ENCODE results near the gene ZNF618.
"Not testable (repeated sequence)": the region's sequence is repeated elsewhere in the genome, so short reads cannot be mapped to it uniquely, and the experiment has no call there.

Gene ZNF618

DNA sequence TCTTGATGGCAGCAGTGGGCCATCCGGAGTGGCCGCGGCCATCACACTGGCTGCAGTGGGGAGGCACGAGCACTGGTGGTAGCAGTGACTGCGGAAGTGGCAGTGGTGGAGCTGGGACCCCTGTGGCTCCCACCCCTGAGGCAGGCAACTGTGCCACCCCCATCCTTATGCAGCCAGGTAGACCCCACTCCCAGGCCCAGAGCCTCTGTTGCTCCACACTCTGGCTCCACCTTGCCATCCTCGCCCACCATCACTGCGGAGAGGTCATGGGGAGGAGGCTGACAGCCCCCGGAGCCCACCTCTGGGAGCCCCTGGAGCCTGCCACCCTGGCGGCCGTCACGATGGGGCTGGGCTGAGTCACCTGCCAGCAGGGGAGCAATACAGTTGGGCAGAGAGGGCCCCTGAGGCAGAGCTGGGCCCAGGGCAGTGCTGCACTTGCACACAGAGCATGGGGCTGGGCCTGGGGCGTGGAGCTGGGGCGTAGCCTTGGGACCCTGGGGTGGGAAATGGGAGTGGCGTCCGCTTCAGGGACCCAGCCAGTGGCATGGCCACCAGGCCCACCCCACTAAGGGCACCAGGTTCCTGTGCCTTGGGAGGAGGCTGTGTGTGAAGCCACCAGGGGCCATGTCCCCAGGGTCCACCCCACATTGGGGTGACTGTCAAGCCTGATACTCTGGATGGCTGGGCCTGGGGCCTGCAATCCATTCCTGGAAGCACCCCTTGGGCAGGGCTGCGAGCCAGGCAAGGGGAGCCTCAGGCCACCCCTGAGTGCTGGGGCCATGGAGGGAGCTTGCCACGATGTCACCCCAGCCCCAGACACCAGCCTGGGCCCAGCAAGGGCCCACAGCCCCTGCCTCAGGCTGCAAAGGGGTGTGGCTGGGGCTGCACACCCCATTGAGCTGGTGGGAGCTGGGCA, 194.3 kb downstream of the ZNF618 start:
- DNase-seq, result no peak

DNA sequence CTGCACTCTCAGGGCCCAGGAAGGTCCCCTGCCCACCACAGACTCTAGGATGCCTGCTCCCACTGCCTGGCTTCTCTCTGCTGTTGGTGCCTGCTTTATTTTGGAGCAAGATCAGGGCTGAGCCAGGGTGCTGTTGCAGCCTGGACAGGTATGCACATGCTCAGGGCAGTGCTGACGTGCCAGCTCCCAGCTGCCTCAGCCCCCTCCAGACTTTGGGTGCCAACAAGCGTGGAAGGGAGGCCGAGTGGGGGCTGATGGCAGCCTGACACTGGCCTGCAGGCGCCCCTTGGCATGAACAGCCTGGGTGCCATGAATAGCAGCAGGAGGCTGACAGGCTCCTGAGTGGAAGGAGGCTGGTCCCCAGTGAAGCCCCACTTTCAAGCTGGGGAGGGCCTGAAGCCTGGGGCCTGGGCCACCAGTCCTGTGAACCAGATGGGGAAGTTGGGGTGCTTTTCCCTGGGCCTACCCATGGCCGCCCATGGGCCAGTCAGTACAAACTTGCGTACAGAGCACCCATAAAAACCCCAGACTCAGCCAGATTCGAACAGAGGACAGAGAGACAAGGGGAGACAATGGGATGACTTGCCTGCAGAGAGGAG, 195.2 kb downstream of the ZNF618 start:
- no peak for DNase-seq

DNA sequence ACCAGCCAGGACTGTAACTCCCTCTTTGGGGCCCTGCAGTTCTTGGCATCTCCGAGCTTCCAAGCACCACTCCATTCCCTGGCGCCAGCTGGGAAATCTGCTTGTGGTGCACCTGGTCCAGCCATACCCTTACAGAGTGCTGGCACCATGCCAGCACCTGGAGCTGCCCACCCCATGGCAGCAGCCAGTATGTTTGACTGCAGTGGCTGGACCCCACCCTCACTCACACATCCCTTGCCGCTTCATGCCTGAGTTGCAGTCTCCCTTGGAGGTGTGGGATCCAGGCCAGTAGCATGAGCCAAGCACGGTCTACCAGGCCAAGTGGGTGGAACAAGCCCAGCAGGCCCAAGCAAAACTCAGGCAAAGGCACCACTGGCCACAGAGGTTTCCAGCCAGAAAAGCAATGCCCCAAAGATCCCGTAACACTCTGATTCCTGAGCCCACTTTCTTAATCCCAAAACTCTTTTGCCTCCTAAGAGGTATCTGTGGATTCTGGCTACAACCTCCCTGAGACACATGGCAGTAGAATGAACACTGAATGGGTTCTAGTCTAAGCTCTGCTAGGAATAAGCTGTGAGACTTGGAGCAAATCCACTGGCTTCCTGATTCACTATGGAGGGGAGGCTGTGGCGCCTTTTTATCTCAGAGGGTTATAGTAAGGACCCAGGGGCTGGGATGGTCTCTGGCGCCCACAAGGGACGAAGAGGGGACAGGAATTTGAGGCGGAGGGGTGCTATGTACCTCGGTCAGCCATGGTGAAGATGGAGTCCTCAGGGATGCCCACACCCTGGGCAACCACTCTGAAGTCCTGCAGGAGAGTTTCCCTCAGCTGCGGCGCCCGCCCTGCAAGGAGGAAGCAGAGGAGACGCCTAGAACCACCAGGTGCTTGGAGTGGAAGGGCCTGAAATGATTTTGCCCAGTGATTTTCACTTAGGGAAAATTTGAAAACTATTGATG, 196.4 kb downstream of the ZNF618 start:
- no peak for DNase-seq

DNA sequence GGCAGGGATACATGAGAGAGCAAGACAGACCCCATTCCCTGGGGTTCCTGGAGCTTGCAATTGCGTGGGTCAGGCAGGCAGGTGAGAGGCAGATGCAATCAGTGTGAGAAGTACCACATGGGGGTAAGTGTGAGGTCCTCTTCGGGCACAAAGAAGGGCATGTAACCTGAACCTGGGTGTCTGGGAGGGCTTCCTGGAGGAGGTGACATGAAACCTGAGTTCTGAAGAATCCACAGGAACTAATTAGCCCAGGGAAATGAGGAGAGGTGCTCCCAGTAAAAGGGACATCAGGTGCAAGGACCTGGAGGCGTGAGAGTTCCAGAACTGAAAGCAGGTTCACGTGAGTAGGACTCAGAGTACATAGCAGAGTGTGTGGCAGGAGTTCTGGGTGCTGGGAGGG, 199.5 kb downstream of the ZNF618 start:
- DNase-seq, result no peak

DNA sequence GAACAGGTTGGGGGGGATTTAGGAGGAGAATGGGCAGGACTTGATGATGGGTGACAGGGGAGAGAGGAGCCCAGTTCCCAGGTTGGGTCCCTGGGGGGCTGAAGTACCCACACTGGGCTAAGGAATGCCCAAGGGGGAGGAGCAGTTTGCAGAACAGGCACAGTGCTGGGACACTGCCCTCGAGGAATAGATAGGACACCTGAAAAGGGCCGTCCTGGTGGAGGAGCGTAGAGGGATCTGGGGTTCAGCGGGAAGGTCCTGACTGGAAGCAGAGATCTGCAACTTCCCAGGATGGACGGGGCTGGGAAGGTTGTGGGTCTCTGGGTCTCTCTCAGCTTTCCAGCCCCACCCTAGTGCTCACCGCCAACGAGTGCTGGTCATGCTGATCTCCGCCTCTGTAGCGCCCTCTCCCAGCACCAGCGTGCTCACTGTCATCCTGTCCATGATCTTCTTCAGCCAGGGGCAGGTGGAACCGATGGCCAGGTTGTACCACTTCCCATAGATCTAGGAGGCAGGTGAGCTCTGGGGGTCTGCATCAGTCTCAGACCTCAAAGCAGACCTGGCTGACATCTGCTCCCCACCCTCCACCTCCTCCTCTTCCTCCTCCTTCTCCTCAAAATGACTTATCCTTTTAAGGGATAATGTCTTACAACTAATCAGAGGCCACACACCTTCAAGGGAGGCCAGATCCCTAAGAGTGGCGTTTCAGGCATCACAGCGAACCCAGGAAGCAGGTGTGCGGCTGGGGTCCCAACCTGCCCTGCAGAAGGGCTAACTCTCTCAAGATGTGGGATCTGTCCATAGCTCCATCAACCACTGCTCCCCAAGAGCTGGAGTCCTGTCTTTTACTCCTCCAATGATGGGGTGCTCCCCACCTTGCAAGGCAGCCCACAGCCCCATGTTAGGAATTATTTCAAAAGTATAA, 200.4 kb downstream of the ZNF618 start:
- DNase-seq, result no peak

DNA sequence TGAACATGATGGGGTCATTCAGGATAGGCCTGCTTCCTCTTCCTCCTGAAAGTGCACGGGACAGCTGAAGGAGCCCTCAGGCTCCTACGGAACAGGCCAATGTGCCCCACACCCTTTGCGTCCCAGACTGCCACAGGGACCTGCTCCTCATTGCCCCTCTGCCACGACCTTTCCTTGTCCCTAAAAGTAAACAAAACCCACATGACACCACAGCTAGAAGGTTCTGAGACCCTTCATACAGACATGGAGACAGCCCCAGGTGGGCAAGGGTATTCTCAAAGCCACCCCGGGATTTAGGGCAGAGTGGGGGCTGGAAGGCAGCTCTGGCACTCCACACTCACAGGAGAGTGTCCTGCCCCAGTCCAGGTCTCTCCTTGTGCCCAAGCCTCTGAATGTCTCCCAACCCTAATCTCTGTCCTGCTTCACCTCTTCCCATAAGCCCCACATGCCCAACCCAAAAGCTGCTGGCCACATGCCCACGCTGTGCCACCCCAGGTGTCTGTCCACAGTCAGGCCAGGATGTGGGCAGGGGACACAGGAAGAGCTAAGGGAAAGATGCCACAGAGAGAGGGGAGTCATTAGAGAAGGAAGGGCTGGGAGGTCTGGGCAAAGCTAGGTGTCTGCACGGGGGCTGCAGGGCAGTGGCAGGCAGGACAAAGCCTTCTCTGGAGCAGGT, 201.2 kb downstream of the ZNF618 start:
- no peak for DNase-seq

DNA sequence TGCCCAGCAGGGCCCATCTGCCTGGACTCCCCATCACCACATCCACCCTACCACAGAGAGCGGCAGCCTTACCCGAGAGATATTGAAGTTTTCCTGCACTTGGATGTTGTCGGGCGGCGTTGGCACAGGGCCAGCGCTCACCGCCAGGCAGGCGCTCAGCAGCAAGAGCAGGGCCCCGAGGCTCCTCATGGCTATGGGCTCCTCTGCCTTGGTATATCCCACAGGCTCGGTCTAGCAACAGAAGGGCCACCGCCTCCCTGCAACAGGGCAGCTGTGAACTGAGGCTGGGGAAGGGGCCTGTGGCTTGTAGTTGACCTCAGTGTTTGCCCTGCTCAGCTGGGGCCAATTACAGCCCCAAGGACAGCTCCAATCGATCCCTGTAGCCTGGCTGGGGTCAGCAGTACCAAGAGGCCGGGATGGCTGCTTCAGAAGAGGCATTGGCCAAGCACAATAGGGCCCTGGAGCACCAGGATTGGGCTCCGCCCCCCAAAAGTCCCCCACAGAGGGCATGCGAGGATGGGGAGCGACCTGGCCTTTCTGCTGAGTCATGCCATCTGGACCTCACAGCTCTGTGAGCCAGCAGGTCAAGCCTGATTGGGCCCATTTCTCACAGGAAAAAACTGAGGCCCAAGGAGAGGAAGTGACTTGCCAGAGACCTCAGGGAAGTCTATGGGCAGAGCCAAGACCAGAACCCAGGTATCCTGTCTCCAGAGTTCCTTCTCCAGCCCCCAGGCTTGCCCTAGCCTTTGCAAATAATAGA, 202.1 kb downstream of the ZNF618 start, which contains the start of gene AMBP:
Gene AMBP (minus strand): TSS at position 280 of the 760 bp plus-strand sequence. CDS start 91 bp downstream, at position 189.
- DNase-seq, result no peak

DNA sequence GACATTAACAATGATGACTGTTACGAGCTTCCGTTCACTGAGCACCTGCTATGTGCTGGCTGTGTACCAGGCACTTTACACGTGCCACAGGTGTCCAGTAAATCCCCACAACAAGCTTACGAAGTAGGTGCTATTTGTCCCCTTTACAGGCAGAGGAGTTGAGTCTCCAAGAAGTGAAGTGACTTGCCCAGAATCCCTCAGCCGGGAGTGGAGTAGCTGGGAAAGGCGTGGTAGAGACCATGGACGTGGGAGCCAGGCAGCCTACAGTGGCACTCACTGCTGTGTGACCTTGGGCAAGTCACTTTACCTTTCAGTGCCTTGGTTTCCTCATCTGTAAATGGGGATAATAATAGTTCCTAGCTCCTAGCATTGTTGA, 202.7 kb downstream of the ZNF618 start:
- no peak for DNase-seq

DNA sequence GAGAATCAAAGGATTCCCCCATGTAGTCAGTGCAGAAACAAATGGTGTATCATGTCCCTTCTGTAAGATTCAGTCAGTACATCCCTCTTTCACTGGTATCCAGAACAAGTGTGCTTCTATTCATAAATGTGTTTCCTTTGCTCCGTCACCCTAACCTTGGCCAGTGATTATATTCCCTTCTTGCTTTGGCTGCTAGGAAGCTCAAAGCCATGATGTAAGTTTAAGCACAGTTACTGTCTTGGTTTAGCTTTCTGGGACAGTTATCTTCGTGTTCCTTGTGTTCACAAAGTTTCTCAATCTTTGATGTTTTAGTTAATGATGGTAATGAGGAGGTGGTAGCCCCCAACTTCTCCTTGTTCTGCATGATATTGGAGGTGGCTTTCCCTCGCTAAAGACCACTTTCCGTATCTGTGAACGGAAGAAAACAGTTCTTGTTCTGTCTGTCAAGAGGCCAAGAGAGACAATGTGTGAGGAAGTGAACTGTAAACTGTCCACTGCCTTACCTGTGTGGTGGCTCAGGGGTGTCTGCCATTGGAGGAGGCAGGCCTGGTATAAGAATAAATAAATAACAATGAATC, 204.2 kb downstream of the ZNF618 start:
- no peak for DNase-seq

DNA sequence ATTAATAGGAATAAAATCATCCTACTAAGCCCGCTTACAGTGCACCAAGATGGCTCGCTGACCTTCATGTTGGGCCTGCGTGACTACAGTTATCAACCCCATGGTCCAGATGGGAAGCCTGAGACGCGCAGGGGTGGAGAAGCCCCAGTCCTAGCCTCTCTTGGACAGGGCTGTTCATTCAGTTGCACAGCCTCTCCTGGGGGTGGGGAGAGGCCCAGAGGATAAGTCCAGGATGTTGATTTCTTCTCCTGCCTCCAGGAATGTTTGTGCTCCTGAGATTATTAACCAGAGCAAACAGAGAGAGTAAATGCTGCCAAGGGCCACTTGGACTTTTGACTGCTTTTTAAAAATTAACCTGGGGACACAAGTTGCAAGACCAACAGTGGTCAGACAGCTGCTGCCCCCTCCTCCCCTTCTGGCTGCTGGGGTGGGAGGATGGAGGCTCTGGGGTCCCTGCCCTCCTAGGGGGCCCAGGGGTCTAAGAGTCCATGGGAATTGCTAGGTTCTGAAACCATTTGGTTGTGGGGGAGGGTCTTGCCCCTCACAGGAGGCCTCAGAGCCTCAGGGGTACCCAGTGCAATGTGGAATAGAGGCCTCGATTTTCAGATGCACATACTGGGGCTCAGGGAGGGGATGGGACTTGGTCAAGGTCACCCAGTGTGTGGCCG, 204.8 kb downstream of the ZNF618 start:
- DNase-seq, result no peak

DNA sequence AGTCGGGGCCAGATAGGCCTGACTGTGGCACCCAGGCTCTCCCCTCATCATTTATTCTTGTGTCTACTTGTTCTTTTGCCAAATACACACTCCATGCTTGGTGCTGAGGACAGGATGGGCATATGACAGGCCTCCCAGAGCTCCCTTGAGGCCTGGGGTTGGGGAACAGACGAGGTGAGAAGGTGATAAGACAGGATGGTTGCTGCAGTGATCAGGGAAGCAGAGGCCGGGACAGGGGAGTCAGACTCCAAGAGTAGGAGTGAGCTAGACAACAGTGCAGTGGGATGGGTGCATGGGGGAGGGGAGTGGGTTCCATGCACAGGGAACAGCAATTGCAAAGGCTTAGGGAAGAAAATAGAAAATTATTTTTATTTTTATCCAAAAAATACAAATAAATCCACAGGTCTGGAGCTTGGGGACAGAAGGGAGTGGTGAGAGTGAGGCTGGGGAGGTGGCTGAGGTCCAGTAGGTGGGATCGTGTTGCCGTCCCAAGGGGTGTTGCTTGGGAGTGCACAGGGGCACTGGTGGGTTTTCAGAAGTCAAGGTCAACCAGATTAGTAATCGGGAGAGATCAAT, 205.4 kb downstream of the ZNF618 start:
- DNase-seq, result no peak

DNA sequence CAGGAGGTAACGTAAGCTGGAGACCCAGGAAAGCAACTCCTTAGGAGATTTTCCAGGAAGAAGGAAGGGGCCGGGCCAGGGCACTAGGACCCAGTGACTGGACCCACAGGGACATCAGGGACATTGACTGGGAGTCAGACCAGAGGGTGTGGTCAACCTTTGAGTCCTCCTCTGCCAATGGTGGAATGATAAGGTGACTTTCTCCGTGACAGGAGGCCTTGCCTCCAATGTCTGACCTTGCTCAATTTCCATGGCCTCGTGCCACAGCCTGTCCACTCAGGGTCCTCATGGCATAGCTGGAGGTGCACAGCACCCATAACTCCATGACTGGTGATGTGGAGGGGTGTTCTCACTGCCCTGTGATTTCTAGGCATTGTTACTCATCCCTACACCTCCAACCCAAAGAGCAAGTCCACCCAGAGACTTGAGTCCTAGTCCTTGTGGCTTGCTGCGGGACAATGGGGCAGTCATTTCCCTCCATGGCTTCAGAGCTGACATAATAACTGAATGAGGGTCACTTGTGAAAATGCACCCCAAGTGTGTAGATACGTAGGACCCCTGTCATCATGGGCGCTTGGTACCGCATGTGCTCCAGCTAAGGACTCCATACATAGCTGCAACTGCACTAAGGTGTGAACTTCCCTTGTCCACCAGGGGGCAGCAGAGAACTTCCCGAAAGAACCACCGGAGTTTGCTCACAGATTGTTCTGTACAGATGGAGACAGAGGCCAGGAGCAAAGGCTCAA, 206.1 kb downstream of the ZNF618 start:
- peak; percentile 73 for DNase-seq

DNA sequence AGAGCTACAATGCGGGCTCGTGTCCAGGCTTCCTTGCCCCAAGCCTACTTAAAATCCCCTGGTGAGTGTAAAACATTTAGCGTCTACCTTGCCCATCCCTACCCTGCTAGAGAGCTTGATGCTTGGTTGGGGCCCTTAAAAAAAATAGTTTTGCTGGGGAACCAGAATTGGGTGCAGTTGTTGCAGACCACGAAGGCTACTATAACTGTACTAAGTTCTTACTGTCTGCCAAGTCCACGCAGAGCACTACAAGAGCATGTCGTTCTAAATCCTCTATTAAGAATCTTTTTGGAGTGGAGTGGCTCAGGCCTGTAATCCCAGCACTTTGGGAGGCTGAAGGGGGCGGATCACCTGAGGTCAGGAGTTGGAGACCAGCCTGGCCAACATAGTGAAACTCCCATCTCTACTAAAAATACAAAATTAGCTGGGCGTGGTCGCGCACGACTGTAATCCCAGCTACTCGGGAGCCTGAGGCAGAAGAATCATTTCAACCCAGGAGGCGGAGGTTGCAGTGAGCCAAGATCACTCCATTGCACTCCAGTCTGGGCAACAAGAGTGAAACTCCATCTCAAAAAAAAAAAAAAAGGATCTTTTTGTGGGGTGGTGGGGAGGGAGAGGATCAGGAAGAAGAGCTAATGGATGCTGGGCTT, 206.8 kb downstream of the ZNF618 start:
- DNase-seq, result not testable (repeated sequence)

DNA sequence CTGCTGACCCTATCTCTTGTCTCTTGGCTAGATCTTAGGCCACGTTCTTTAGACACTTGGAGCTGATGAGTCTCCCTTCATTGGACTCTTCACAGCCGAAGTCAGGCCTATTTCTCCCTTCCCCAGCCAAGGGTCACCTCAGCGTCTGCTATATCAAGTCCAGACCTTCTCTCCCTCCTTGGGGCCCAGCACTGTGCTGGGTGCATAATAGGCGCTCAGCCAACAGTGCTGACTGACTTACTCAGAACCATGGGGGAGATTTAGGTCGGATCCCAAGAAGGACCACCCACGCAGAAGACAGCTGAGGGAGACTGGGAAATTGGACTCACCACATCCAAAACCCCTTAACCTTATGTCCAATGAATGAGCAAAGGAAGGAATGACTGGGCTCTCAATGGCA, 207.6 kb downstream of the ZNF618 start:
- no peak for DNase-seq

DNA sequence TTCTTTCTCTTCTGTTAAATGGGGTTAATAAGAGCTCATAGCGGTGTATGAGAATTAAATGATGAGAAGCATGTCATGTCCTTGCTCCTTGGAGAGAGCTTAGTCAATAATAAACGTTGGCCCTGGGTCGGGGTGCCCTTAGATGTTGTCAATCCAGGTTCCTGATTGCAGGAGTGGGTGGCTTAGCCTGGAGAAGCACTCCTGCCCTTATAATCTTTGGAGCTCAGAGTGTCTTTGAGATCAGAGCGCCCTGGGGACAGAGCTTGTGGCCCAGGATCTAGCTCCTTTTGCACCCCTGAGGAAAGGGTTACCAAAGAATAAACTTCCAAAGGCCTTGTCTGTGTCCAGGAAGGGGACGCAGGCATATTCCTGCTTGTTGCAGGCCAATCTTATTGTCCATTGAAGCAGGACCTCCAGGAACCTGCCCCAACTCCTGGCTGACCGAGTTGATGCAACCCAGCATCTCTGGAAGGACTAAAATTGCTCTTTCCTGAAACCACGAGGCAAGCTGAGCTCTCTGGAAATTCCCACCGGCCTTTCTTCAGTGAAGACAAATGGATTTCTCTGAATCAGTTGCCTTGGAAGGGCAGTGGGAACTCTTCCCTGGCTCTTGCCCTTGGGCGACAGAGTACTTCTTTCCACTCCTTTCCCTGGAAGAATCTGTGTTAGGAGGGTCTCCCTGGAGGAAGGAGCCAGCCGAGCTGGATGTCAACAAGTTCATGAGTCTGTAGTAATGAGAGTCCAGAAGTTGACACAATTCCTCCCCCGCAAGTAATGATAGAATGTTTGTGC, 208.4 kb downstream of the ZNF618 start:
- DNase-seq, result no peak

DNA sequence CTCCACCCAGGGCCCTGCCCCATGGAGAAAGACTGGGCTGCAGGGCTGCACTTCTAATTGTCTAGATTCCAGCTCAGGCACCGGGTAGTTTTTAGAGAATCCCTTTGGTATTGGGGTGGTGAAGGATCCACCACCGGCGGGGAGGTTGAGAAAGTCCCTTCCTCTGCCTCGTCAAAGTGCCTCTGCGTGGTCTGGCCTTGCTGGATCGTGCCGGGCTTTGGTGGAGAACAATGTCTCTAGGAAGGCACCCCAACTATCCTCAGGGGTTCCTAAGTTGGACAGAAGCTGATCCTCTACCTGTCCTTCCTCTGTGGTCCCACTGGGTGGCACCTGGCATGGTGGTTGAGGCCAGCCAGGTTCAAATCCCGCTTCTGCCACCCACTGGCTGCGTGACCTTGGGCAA, 209.3 kb downstream of the ZNF618 start:
- no peak for DNase-seq

DNA sequence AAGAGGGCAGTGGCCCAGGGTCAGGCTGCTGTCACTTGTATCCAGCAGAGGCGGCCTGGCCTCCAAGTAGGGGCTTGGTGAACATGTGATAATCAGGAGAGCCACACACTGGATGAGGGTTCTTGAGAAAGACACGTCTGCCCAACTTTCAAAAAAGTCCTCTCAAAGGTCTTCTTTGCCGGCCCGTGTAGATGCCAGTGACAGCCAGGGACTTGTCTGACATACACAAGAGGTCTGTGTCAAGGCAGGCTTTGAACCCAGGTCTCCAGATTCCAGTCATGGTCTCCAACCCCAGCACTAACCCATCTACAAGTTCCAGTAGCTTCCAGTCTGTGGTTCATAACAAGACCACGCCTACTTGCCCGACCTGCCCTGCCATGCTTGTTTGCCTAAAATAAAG, 209.9 kb downstream of the ZNF618 start:
- no peak for DNase-seq
